HepG2 (cell line): ENCODE measurements around the gene GAPDH. TPM values are rescaled to one million over a fixed set of nuclear protein-coding genes. Genes with fewer than 3 reads are reported as not detected.

ENCODE experiments used
- CREM ChIP-seq, 2 experiments: sonication (generic) in 1 of 2; formaldehyde crosslinking in 1 of 2; IDR thresholded peaks; 2 replicates each; pipeline versions ENCODE4 v1.4.0 to v1.6.1; 2016 to 2020; ENCODE audit warnings: antibody characterized with exemption in 1 of 2, mild to moderate bottlenecking in 1 of 2, missing genetic modification reagents in 1 of 2
- FOXA3 ChIP-seq: IDR thresholded peaks from 2 replicates; pipeline ENCODE4 v1.6.1; 2016; ENCODE audit warnings: missing genetic modification reagents, missing compliant biosample characterization
- PHF8 ChIP-seq: sonication (generic); formaldehyde crosslinking; IDR thresholded peaks from 2 replicates; pipeline ENCODE4 v1.5.0; 2020; ENCODE audit warnings: missing genetic modification reagents
- POLR2G ChIP-seq: fragments of 200-400 bp; formaldehyde crosslinking; IDR thresholded peaks from 2 replicates; pipeline ENCODE4 v1.6.1; 2018; ENCODE audit warnings: mild to moderate bottlenecking, low read depth, low read length, moderate library complexity
- SNAPC5 ChIP-seq: sonication (generic); formaldehyde crosslinking; IDR thresholded peaks from 2 replicates; pipeline ENCODE4 v1.8.1; 2023; ENCODE audit warnings: mild to moderate bottlenecking, missing genetic modification reagents, borderline replicate concordance
- ZFP37 ChIP-seq: sonication (generic); formaldehyde crosslinking; IDR thresholded peaks from 2 replicates; pipeline ENCODE4 v1.4.0; 2020; ENCODE audit warnings: missing genetic modification reagents, borderline replicate concordance
- ZGPAT ChIP-seq: IDR thresholded peaks from 2 replicates; pipeline ENCODE4 v1.6.1; 2016; ENCODE audit warnings: mild to moderate bottlenecking
- ZNF18 ChIP-seq: sonication (generic); formaldehyde crosslinking; IDR thresholded peaks from 2 replicates; pipeline ENCODE4 v1.8.0; 2022; ENCODE audit warnings: mild to moderate bottlenecking, missing genetic modification reagents; ENCODE audit not compliant: insufficient replicate concordance
- ZNF562 ChIP-seq: sonication (generic); formaldehyde crosslinking; IDR thresholded peaks from 2 replicates; pipeline ENCODE4 v1.8.0; 2022; ENCODE audit warnings: missing genetic modification reagents, borderline replicate concordance
- ZNF597 ChIP-seq: sonication (generic); formaldehyde crosslinking; IDR thresholded peaks from 2 replicates; pipeline ENCODE4 v1.5.0; 2020; ENCODE audit warnings: missing genetic modification reagents
- polyA plus RNA-seq, 8 experiments: library from polyadenylated mRNA; depleted of rRNA in 3 of 8; stranded (reverse) in 7 of 8; unstranded in 1 of 8; fragments of >200 nt; fragmentation: Illumina TruSeq in 4 of 8; extraction: Trizol in 4 of 8; gene quantifications; 2 replicates each; pipeline versions ENCODE4 v1.2.1 to v1.2.3, GENCODE V29; 2011 to 2016; ENCODE audit warnings: low read depth in 4 of 8, missing spikeins in 1 of 8, mixed read lengths in 1 of 8; ENCODE audit not compliant: insufficient read depth in 1 of 8
- total RNA-seq, 5 experiments: library from RNA; depleted of rRNA; stranded (reverse); fragments of >200 nt; fragmentation: Illumina TruSeq; extraction: Trizol; gene quantifications; 2 replicates each; pipeline ENCODE4 v1.2.3, GENCODE V29; 2016; ENCODE audit warnings: low read depth in 1 of 5
- TF ChIP-seq, protein P1 (sequence below), 2 experiments: sonication (generic) in 1 of 2; formaldehyde crosslinking in 1 of 2; IDR thresholded peaks; 2 replicates each; pipeline versions ENCODE4 v1.6.1 to v1.9.0; 2014 to 2022; ENCODE audit warnings: antibody characterized with exemption in 1 of 2, borderline replicate concordance in 1 of 2, inconsistent platforms in 1 of 2, low read depth in 1 of 2, missing genetic modification reagents in 1 of 2
- TF ChIP-seq, protein P2 (sequence below): IDR thresholded peaks from 2 replicates; pipeline ENCODE4 v1.6.1; 2016; ENCODE audit warnings: missing compliant biosample characterization, missing genetic modification reagents, borderline replicate concordance
- TF ChIP-seq, protein P3 (sequence below): sonication (generic); formaldehyde crosslinking; IDR thresholded peaks from 2 replicates; pipeline ENCODE4 v1.5.0; 2020; ENCODE audit warnings: mild to moderate bottlenecking, missing genetic modification reagents, moderate library complexity

GAPDH gene
- total and polyA plus RNA-seq, 2 of the 13 experiments (the other 11 are each of a cell fraction or from before 2014, with no cell fraction given) = 3,038 to 12,722 TPM

- TF ChIP-seq, protein P1, sequence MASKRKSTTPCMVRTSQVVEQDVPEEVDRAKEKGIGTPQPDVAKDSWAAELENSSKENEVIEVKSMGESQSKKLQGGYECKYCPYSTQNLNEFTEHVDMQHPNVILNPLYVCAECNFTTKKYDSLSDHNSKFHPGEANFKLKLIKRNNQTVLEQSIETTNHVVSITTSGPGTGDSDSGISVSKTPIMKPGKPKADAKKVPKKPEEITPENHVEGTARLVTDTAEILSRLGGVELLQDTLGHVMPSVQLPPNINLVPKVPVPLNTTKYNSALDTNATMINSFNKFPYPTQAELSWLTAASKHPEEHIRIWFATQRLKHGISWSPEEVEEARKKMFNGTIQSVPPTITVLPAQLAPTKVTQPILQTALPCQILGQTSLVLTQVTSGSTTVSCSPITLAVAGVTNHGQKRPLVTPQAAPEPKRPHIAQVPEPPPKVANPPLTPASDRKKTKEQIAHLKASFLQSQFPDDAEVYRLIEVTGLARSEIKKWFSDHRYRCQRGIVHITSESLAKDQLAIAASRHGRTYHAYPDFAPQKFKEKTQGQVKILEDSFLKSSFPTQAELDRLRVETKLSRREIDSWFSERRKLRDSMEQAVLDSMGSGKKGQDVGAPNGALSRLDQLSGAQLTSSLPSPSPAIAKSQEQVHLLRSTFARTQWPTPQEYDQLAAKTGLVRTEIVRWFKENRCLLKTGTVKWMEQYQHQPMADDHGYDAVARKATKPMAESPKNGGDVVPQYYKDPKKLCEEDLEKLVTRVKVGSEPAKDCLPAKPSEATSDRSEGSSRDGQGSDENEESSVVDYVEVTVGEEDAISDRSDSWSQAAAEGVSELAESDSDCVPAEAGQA (IDR thresholded peaks at IDR 0.05; ENCODE audit: low read depth) = no peak
- TF ChIP-seq, protein P1 (CRISPR knock-in tag; IDR thresholded peaks at IDR 0.05; ENCODE audit: borderline replicate concordance) = no peak
- peak; percentile 12; the same call in 1 of the 2 replicates for TF ChIP-seq PHF8
- TF ChIP-seq ZNF597 = no peak
- peak; percentile 39 for TF ChIP-seq ZGPAT
- TF ChIP-seq FOXA3 (CRISPR knock-in tag) = no peak
- TF ChIP-seq SNAPC5 (CRISPR knock-in tag) = 0 out of 2 replicates have a peak, but pooled peaks have one; percentile 14
- TF ChIP-seq CREM (IDR thresholded peaks at IDR 0.05) = peak; percentile 23; the same call in 1 of the 2 replicates
- no peak for TF ChIP-seq CREM (CRISPR knock-in tag; IDR thresholded peaks at IDR 0.05)
- TF ChIP-seq ZFP37 (CRISPR knock-in tag) = 0 out of 2 replicates have a peak, but pooled peaks have one; percentile 5
- TF ChIP-seq, protein P2, sequence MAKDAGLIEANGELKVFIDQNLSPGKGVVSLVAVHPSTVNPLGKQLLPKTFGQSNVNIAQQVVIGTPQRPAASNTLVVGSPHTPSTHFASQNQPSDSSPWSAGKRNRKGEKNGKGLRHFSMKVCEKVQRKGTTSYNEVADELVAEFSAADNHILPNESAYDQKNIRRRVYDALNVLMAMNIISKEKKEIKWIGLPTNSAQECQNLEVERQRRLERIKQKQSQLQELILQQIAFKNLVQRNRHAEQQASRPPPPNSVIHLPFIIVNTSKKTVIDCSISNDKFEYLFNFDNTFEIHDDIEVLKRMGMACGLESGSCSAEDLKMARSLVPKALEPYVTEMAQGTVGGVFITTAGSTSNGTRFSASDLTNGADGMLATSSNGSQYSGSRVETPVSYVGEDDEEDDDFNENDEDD (CRISPR knock-in tag) = peak; percentile 95
- TF ChIP-seq ZNF562 = no peak
- peak; percentile 71 for TF ChIP-seq ZNF18 (CRISPR knock-in tag)
- TF ChIP-seq, protein P3, sequence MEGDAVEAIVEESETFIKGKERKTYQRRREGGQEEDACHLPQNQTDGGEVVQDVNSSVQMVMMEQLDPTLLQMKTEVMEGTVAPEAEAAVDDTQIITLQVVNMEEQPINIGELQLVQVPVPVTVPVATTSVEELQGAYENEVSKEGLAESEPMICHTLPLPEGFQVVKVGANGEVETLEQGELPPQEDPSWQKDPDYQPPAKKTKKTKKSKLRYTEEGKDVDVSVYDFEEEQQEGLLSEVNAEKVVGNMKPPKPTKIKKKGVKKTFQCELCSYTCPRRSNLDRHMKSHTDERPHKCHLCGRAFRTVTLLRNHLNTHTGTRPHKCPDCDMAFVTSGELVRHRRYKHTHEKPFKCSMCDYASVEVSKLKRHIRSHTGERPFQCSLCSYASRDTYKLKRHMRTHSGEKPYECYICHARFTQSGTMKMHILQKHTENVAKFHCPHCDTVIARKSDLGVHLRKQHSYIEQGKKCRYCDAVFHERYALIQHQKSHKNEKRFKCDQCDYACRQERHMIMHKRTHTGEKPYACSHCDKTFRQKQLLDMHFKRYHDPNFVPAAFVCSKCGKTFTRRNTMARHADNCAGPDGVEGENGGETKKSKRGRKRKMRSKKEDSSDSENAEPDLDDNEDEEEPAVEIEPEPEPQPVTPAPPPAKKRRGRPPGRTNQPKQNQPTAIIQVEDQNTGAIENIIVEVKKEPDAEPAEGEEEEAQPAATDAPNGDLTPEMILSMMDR (CRISPR knock-in tag) = no peak; the same call in 1 of the 2 replicates
- peak; percentile 81 for TF ChIP-seq POLR2G
Measured at GRCh38 chr12:6493497-6494257, 40.6 kb upstream of the GAPDH start, which contains the start of gene NCAPD2 (continued).
